ENCODE data around the gene ARF6. TPM values are rescaled to one million over a fixed set of nuclear protein-coding genes. Genes with fewer than 3 reads are reported as not detected.

ARF6 gene
- total RNA-seq, 1 donor: 58.6 TPM

- H3K27me3 ChIP-seq (ENCODE audit: insufficient read depth, low read length): no peaks in the 10 kb centered on the region
- H3K4me2 ChIP-seq (ENCODE audit: insufficient read depth, low read length): peak overlapping the region; percentile 56
- TF ChIP-seq CTCF (IDR thresholded peaks at IDR 0.05; ENCODE audit: extremely low read depth, low read depth, low read length): no peak
- no peaks in the 10 kb centered on the region for H3K36me3 ChIP-seq (ENCODE audit: insufficient read depth, low read length)
- H3K27ac ChIP-seq (ENCODE audit: low read depth, low read length): peak overlapping the region; percentile 93
- no peaks in the 10 kb centered on the region for H3K79me2 ChIP-seq (ENCODE audit: insufficient read depth, low read length)
- H2AFZ ChIP-seq (ENCODE audit: low read length): peak overlapping the region; percentile 52
- H3K4me1 ChIP-seq (ENCODE audit: insufficient read depth, low read length): peaks cover 28% of the 10 kb centered on the region
- no peak overlapping the region for H3K4me3 ChIP-seq (ENCODE audit: insufficient read depth, low read length)
- no peaks in the 10 kb centered on the region for H3K9me3 ChIP-seq (ENCODE audit: low read depth, low read length)
- no peak for DNase-seq (ENCODE audit: insufficient read length, low spot score, missing footprints)
- no peaks in the 10 kb centered on the region for H4K20me1 ChIP-seq (ENCODE audit: insufficient read depth, low read length)
Measured at GRCh38 chr14:49907186-49907585, 14.3 kb downstream of the ARF6 start.

GRCh38 chr14:49908433-49908782 lies 15.5 kb downstream of the ARF6 start:
- Histone ChIP-seq H4K20me1 (ENCODE audit: insufficient read depth, low read length) (no peaks in the 10 kb centered on the region), H3K36me3 (ENCODE audit: insufficient read depth, low read length) (no peaks in the 10 kb centered on the region), H3K79me2 (ENCODE audit: insufficient read depth, low read length) (no peaks in the 10 kb centered on the region), H3K4me2 (ENCODE audit: insufficient read depth, low read length) (peak overlapping the region; percentile 56), H3K4me3 (ENCODE audit: insufficient read depth, low read length) (peak overlapping the region; percentile 38), H3K27ac (ENCODE audit: low read depth, low read length) (peak overlapping the region; percentile 93), H3K9me3 (ENCODE audit: low read depth, low read length) (no peaks in the 10 kb centered on the region), H3K27me3 (ENCODE audit: insufficient read depth, low read length) (no peaks in the 10 kb centered on the region), H2AFZ (ENCODE audit: low read length) (no peak overlapping the region), H3K4me1 (ENCODE audit: insufficient read depth, low read length) (peaks cover 30% of the 10 kb centered on the region)
- no peak for TF ChIP-seq CTCF (IDR thresholded peaks at IDR 0.05; ENCODE audit: extremely low read depth, low read depth, low read length)
- DNase-seq (ENCODE audit: insufficient read length, low spot score, missing footprints): no peak

- no peak for DNase-seq (ENCODE audit: insufficient read length, low spot score, missing footprints)
- TF ChIP-seq CTCF (IDR thresholded peaks at IDR 0.05; ENCODE audit: extremely low read depth, low read depth, low read length): no peak
- Histone ChIP-seq H3K4me2 (ENCODE audit: insufficient read depth, low read length) (no peak overlapping the region), H3K36me3 (ENCODE audit: insufficient read depth, low read length) (no peaks in the 10 kb centered on the region), H4K20me1 (ENCODE audit: insufficient read depth, low read length) (no peaks in the 10 kb centered on the region), H3K79me2 (ENCODE audit: insufficient read depth, low read length) (no peaks in the 10 kb centered on the region), H3K27me3 (ENCODE audit: insufficient read depth, low read length) (no peaks in the 10 kb centered on the region), H2AFZ (ENCODE audit: low read length) (no peak overlapping the region), H3K4me3 (ENCODE audit: insufficient read depth, low read length) (no peak overlapping the region), H3K27ac (ENCODE audit: low read depth, low read length) (peak overlapping the region; percentile 93), H3K9me3 (ENCODE audit: low read depth, low read length) (no peaks in the 10 kb centered on the region), H3K4me1 (ENCODE audit: insufficient read depth, low read length) (peaks cover 30% of the 10 kb centered on the region)
Measured at GRCh38 chr14:49909016-49909415, 16.1 kb downstream of the ARF6 start.

GRCh38 chr14:49915085-49915484 lies 22.2 kb downstream of the ARF6 start:
- TF ChIP-seq CTCF (IDR thresholded peaks at IDR 0.05; ENCODE audit: extremely low read depth, low read depth, low read length): no peak
- H4K20me1 ChIP-seq (ENCODE audit: insufficient read depth, low read length): no peaks in the 10 kb centered on the region
- H3K27ac ChIP-seq (ENCODE audit: low read depth, low read length): no peak overlapping the region
- no peak overlapping the region for H3K4me2 ChIP-seq (ENCODE audit: insufficient read depth, low read length)
- no peak for DNase-seq (ENCODE audit: insufficient read length, low spot score, missing footprints)
- H2AFZ ChIP-seq (ENCODE audit: low read length): peak overlapping the region; percentile 26
- no peaks in the 10 kb centered on the region for H3K79me2 ChIP-seq (ENCODE audit: insufficient read depth, low read length)
- no peaks in the 10 kb centered on the region for H3K9me3 ChIP-seq (ENCODE audit: low read depth, low read length)
- no peaks in the 10 kb centered on the region for H3K27me3 ChIP-seq (ENCODE audit: insufficient read depth, low read length)
- peaks cover 19% of the 10 kb centered on the region for H3K4me1 ChIP-seq (ENCODE audit: insufficient read depth, low read length)
- no peaks in the 10 kb centered on the region for H3K36me3 ChIP-seq (ENCODE audit: insufficient read depth, low read length)
- H3K4me3 ChIP-seq (ENCODE audit: insufficient read depth, low read length): no peak overlapping the region

All from osteoblast (primary cell).